ENCODE results near the gene BIN1.

The BIN1 gene

DNA sequence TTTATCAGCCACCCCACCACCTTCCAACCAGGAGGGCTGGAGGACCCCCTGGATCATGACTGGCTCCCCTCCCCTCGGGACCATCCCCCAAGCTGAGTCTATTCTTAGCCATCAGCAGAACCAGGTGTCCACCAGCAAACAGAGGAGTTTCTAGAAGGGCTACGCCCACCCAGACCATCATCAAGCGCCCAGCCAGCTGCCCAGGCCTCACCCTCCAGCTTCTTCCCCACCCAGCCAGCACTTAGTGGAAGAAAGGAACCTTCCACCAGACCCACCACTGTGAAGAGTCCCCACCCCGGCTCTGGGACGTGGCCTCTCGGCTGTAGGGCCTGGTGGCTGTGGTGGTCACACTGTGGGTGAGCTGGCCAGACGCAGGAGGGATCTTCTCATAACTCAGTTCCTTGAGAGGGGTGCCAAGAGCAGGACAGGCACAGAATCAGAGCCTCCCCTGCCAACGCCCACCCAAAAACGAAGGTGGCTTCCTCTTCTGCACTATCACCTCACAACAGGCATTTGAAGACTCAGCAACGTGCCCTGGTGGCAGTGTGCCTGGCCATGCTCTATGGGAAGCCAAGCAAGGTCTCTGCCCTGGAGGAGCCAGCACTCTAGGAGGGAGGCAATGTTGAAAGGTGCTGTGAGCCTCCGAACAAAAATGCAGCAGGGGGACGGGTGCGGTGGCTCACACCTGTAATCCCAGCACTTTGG, 19.0 kb downstream of the BIN1 start:
- H3K4me3 ChIP-seq (ENCODE audit: low read length), result no peak overlapping the region

DNA sequence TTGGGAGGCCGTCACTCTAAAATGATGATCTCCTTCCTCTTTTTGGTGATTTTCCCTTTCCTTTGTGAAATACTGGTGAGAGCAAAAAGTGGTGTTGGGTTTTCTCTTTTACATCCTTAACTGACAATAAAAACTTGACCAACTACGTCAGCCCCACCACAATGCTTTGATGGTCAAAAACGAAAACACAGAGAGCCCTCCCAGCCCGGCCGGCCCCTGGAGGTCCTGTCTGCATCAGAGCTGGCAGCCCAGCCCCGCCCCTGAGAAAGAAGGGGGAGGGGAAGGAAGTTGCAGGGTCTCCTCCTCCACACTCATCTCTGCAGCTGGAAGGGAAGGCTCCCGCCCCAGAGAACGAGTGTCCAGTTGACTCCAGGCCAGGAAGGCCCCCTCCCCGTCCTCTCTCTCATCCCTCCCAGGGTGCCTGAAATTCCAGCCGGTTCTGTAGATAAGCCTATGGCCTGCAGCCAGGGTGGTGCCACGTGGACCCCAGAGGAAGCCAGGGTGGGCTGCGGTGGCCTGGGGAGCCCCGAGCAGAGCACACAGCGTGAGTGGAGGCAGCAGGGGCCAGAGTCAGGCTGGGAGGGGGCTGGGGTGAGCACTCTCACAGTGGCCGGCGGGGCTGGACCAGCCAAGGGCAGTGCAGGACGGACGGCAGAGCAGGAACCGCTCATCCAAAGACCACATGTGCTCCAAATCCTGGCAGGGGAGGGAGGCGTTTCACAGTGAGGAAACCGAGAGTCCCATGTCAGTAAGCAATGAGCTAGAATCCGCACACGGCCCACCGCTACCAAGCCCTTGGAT, 19.8 kb downstream of the BIN1 start:
- Histone ChIP-seq H3K9ac (ENCODE audit: low read length) (no peak overlapping the region), H3K27ac (ENCODE audit: low read length) (no peak overlapping the region), H3K79me2 (ENCODE audit: low read length) (no peaks in the 10 kb centered on the region), H4K20me1 (ENCODE audit: insufficient read depth, low read length) (no peaks in the 10 kb centered on the region), H3K9me3 (replicated peaks; ENCODE audit: insufficient read depth, low read length) (no peaks in the 10 kb centered on the region), H2AFZ (ENCODE audit: low read length) (0 out of 2 replicates have a peak overlapping the region, but pooled peaks have one; percentile 41), H3K36me3 (replicated peaks; ENCODE audit: insufficient read depth, low read length) (no peaks in the 10 kb centered on the region), H3K27me3 (replicated peaks; ENCODE audit: insufficient read depth, low read length) (no peaks in the 10 kb centered on the region), H3K4me3 (ENCODE audit: low read length) (no peak overlapping the region), H3K9me2 (replicated peaks; ENCODE audit: insufficient read depth, low read length) (no peaks in the 10 kb centered on the region), H3K4me2 (ENCODE audit: low read depth, low read length) (peak overlapping the region; percentile 30; the same call in 1 of the 2 replicates), H3F3A (ENCODE audit: insufficient read depth, low read length) (no peaks in the 10 kb centered on the region), H3K4me1 (ENCODE audit: low read length) (no peaks in the 10 kb centered on the region)
- no peak for DNase-seq
- TF ChIP-seq, protein P1, sequence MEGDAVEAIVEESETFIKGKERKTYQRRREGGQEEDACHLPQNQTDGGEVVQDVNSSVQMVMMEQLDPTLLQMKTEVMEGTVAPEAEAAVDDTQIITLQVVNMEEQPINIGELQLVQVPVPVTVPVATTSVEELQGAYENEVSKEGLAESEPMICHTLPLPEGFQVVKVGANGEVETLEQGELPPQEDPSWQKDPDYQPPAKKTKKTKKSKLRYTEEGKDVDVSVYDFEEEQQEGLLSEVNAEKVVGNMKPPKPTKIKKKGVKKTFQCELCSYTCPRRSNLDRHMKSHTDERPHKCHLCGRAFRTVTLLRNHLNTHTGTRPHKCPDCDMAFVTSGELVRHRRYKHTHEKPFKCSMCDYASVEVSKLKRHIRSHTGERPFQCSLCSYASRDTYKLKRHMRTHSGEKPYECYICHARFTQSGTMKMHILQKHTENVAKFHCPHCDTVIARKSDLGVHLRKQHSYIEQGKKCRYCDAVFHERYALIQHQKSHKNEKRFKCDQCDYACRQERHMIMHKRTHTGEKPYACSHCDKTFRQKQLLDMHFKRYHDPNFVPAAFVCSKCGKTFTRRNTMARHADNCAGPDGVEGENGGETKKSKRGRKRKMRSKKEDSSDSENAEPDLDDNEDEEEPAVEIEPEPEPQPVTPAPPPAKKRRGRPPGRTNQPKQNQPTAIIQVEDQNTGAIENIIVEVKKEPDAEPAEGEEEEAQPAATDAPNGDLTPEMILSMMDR (IDR thresholded peaks at IDR 0.05; ENCODE audit: low read length), result no peak
- TF ChIP-seq EZH2phosphoT487 (IDR thresholded peaks at IDR 0.05; ENCODE audit: low read length) (no peak), EZH2 (optimal IDR thresholded peaks at IDR 0.05; ENCODE audit: low read depth, low read length) (no peak)

More for the DNA sequence above, 19.0 kb downstream of the BIN1 start:
- Histone ChIP-seq H3K27ac (ENCODE audit: low read length) (no peak overlapping the region), H3K36me3 (replicated peaks; ENCODE audit: insufficient read depth, low read length) (no peaks in the 10 kb centered on the region), H4K20me1 (ENCODE audit: insufficient read depth, low read length) (no peaks in the 10 kb centered on the region), H3K4me2 (ENCODE audit: low read depth, low read length) (no peak overlapping the region), H3K9me2 (replicated peaks; ENCODE audit: insufficient read depth, low read length) (no peaks in the 10 kb centered on the region), H3F3A (ENCODE audit: insufficient read depth, low read length) (no peaks in the 10 kb centered on the region), H3K27me3 (replicated peaks; ENCODE audit: insufficient read depth, low read length) (no peaks in the 10 kb centered on the region), H3K9ac (ENCODE audit: low read length) (no peak overlapping the region), H3K4me1 (ENCODE audit: low read length) (no peaks in the 10 kb centered on the region), H2AFZ (ENCODE audit: low read length) (no peak overlapping the region), H3K79me2 (ENCODE audit: low read length) (no peaks in the 10 kb centered on the region), H3K9me3 (replicated peaks; ENCODE audit: insufficient read depth, low read length) (no peaks in the 10 kb centered on the region)
- TF ChIP-seq, protein P1 (IDR thresholded peaks at IDR 0.05; ENCODE audit: low read length), result no peak
- TF ChIP-seq EZH2 (optimal IDR thresholded peaks at IDR 0.05; ENCODE audit: low read depth, low read length), result no peak
- no peak for TF ChIP-seq EZH2phosphoT487 (IDR thresholded peaks at IDR 0.05; ENCODE audit: low read length)
- no peak for DNase-seq

DNA sequence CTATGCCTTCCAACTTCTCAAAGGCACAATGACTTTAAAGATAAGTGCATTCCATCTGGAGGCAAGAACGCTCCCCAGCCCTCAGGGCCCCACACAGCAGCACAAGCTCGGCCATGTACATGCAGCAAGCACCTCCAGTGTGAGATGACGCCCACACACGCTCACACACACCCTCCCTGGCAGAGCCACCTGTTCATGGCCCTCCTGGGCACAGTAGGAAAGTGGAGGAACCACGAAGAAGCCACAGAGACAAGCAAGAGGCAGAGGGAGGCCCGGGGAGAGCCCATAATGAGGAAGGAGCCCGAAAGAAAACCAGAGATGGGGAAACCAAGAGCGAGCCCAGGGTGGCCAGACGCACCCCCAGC, 21.7 kb downstream of the BIN1 start:
- Histone ChIP-seq H3K4me2 (ENCODE audit: low read depth, low read length) (no peak overlapping the region), H3K9me3 (replicated peaks; ENCODE audit: insufficient read depth, low read length) (no peaks in the 10 kb centered on the region), H3K27me3 (replicated peaks; ENCODE audit: insufficient read depth, low read length) (no peaks in the 10 kb centered on the region), H3K36me3 (replicated peaks; ENCODE audit: insufficient read depth, low read length) (no peaks in the 10 kb centered on the region), H3K27ac (ENCODE audit: low read length) (no peak overlapping the region), H4K20me1 (ENCODE audit: insufficient read depth, low read length) (no peaks in the 10 kb centered on the region), H3F3A (ENCODE audit: insufficient read depth, low read length) (no peaks in the 10 kb centered on the region), H3K79me2 (ENCODE audit: low read length) (no peaks in the 10 kb centered on the region), H3K4me1 (ENCODE audit: low read length) (no peaks in the 10 kb centered on the region), H3K9me2 (replicated peaks; ENCODE audit: insufficient read depth, low read length) (no peaks in the 10 kb centered on the region), H3K4me3 (ENCODE audit: low read length) (no peak overlapping the region), H2AFZ (ENCODE audit: low read length) (no peak overlapping the region), H3K9ac (ENCODE audit: low read length) (no peak overlapping the region)
- no peak for DNase-seq
- TF ChIP-seq, protein P1 (IDR thresholded peaks at IDR 0.05; ENCODE audit: low read length), result no peak
- TF ChIP-seq EZH2 (optimal IDR thresholded peaks at IDR 0.05; ENCODE audit: low read depth, low read length), result no peak
- TF ChIP-seq EZH2phosphoT487 (IDR thresholded peaks at IDR 0.05; ENCODE audit: low read length), result no peak
